ENCODE measurements around the gene MYORG. TPM values are rescaled to one million over a fixed set of nuclear protein-coding genes. Genes with fewer than 3 reads are reported as not detected.
"Not testable (repeated sequence)": the region's sequence is repeated elsewhere in the genome, so short reads cannot be mapped to it uniquely, and the experiment has no call there.

The MYORG gene
- total RNA-seq, 1 donor from 2014 or later, result 1.3 TPM

- no peak for DNase-seq (ENCODE audit: extremely low spot score, unreplicated experiment)
- no peaks in the 10 kb centered on the region for H3K9me3 Mint-ChIP-seq (ENCODE audit: unreplicated experiment)
- no peak overlapping the region for H3K27ac Mint-ChIP-seq (ENCODE audit: unreplicated experiment)
- no peaks in the 10 kb centered on the region for H3K27me3 Mint-ChIP-seq (ENCODE audit: unreplicated experiment)
- TF ChIP-seq CTCF (IDR thresholded peaks at IDR 0.05), result no peak
- no peak overlapping the region for H3K4me3 Mint-ChIP-seq (ENCODE audit: unreplicated experiment)
- H3K4me1 Mint-ChIP-seq (ENCODE audit: unreplicated experiment), result peaks cover 9% of the 10 kb centered on the region
- H3K36me3 Mint-ChIP-seq (ENCODE audit: unreplicated experiment), result no peaks in the 10 kb centered on the region
Measured at GRCh38 chr9:34366365-34366764, 10.3 kb downstream of the MYORG start.

GRCh38 chr9:34365282-34365681 is 11.4 kb downstream of the MYORG start:
- H3K4me1 Mint-ChIP-seq (ENCODE audit: unreplicated experiment), result peaks cover 9% of the 10 kb centered on the region
- DNase-seq (ENCODE audit: extremely low spot score, unreplicated experiment), result no peak
- TF ChIP-seq CTCF (IDR thresholded peaks at IDR 0.05), result no peak
- H3K4me3 Mint-ChIP-seq (ENCODE audit: unreplicated experiment), result no peak overlapping the region
- no peaks in the 10 kb centered on the region for H3K36me3 Mint-ChIP-seq (ENCODE audit: unreplicated experiment)
- H3K9me3 Mint-ChIP-seq (ENCODE audit: unreplicated experiment), result no peaks in the 10 kb centered on the region
- H3K27me3 Mint-ChIP-seq (ENCODE audit: unreplicated experiment), result no peaks in the 10 kb centered on the region
- H3K27ac Mint-ChIP-seq (ENCODE audit: unreplicated experiment), result no peak overlapping the region

DNA sequence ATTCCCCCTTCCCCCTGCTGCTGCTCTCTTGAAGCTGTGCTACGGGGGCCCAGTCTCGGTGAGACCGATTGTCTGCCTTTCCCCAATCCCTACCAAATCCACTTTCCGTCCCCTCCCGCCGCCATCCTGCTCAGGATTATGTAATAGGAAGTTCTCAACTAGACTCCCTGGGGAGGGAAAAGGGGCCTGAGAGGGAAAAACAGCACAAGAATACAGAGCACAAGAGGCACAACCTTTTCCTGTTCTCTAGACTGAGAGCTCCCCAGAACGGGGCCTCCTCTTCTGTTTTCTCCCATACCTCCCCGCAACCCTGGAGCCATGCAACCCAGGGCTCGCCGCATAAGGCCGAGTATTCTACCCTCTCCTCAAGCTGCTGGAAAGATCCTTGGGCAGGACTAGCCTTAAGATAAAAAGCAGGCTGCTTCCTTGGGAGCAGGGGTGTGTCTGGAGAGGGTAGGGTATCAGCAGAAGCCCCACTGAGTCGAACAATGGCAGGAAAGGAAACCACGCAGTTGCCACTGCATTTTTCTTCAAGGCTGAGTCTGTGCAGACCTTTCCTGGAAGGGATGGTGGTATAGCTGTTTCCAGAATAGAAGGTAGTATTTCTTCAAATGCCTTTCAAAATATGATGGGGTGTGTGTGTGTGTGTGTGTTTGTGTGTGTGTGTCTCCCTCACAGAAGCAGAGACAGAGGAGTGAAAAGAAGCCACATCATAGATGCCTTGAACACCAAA is 12.9 kb downstream of the MYORG start:
- H3K4me1 Mint-ChIP-seq (ENCODE audit: unreplicated experiment), result peaks cover 9% of the 10 kb centered on the region
- H3K9me3 Mint-ChIP-seq (ENCODE audit: unreplicated experiment), result no peaks in the 10 kb centered on the region
- H3K27me3 Mint-ChIP-seq (ENCODE audit: unreplicated experiment), result no peaks in the 10 kb centered on the region
- H3K4me3 Mint-ChIP-seq (ENCODE audit: unreplicated experiment), result no peak overlapping the region
- no peaks in the 10 kb centered on the region for H3K36me3 Mint-ChIP-seq (ENCODE audit: unreplicated experiment)
- DNase-seq (ENCODE audit: extremely low spot score, unreplicated experiment), result no peak
- no peak overlapping the region for H3K27ac Mint-ChIP-seq (ENCODE audit: unreplicated experiment)
- no peak for TF ChIP-seq CTCF (IDR thresholded peaks at IDR 0.05)

GRCh38 chr9:34362614-34363214 is 14.0 kb downstream of the MYORG start:
- TF ChIP-seq CTCF (IDR thresholded peaks at IDR 0.05), result no peak
- Mint-ChIP-seq H3K36me3 (ENCODE audit: unreplicated experiment) (peaks cover 4% of the 10 kb centered on the region), H3K27me3 (ENCODE audit: unreplicated experiment) (no peaks in the 10 kb centered on the region), H3K27ac (ENCODE audit: unreplicated experiment) (no peak overlapping the region), H3K9me3 (ENCODE audit: unreplicated experiment) (peaks cover 7% of the 10 kb centered on the region), H3K4me1 (ENCODE audit: unreplicated experiment) (peaks cover 9% of the 10 kb centered on the region), H3K4me3 (ENCODE audit: unreplicated experiment) (no peak overlapping the region)
- DNase-seq (ENCODE audit: extremely low spot score, unreplicated experiment), result no peak

GRCh38 chr9:34352957-34353356 is 23.7 kb downstream of the MYORG start:
- not testable (repeated sequence) for H3K27ac Mint-ChIP-seq (ENCODE audit: unreplicated experiment); H3K4me1 Mint-ChIP-seq (ENCODE audit: unreplicated experiment); H3K4me3 Mint-ChIP-seq (ENCODE audit: unreplicated experiment); H3K27me3 Mint-ChIP-seq (ENCODE audit: unreplicated experiment); H3K36me3 Mint-ChIP-seq (ENCODE audit: unreplicated experiment); DNase-seq (ENCODE audit: extremely low spot score, unreplicated experiment)
- H3K9me3 Mint-ChIP-seq (ENCODE audit: unreplicated experiment), result peaks cover 12% of the 10 kb centered on the region

GRCh38 chr9:34352122-34352652 is 24.5 kb downstream of the MYORG start:
- H3K4me1 Mint-ChIP-seq (ENCODE audit: unreplicated experiment); H3K27ac Mint-ChIP-seq (ENCODE audit: unreplicated experiment); H3K4me3 Mint-ChIP-seq (ENCODE audit: unreplicated experiment); DNase-seq (ENCODE audit: extremely low spot score, unreplicated experiment); H3K27me3 Mint-ChIP-seq (ENCODE audit: unreplicated experiment); H3K36me3 Mint-ChIP-seq (ENCODE audit: unreplicated experiment); H3K9me3 Mint-ChIP-seq (ENCODE audit: unreplicated experiment): not testable (repeated sequence)
